Measurements from ENCODE around the gene ZNF860. TPM values are rescaled to one million over a fixed set of nuclear protein-coding genes. Genes with fewer than 3 reads are reported as not detected.
A peak's percentile ranks its signal among the peaks of the same experiment; 100 is the strongest.
"Not testable (repeated sequence)": the region's sequence is repeated elsewhere in the genome, so short reads cannot be mapped to it uniquely, and the experiment has no call there.

The ZNF860 gene
- total RNA-seq, 2 donors from 2014 or later: 1.0 to 2.6 TPM

- no peak for TF ChIP-seq CTCF (IDR thresholded peaks at IDR 0.05)
- no peak for TF ChIP-seq POLR2A (IDR thresholded peaks at IDR 0.05)
- WGBS, 2 donors: 77 to 85% methylated on average over 3 of the region's 3 CpGs
- Histone ChIP-seq H3K27ac (no peak overlapping the region), H3K9me3 (no peaks in the 10 kb centered on the region), H3K4me1 (no peaks in the 10 kb centered on the region), H3K27me3 (no peaks in the 10 kb centered on the region), H3K36me3 (replicated peaks in 1 of 2; ENCODE audit: insufficient read depth in 1 of 2, low read depth in 2 of 2) (no peaks in the 10 kb centered on the region), H3K4me3 (no peak overlapping the region)
- DNase-seq (no peak), ATAC-seq (no peak)
- intact Hi-C loops (cut with DNase I): no loop called here
Measured at GRCh38 chr3:32003380-32003779, 21.8 kb downstream of the ZNF860 start.

GRCh38 chr3:32004113-32004765, 22.7 kb downstream of the ZNF860 start:
- no peak for ATAC-seq
- no peak overlapping the region for H3K4me3 ChIP-seq
- no peaks in the 10 kb centered on the region for H3K9me3 ChIP-seq
- no peaks in the 10 kb centered on the region for H3K4me1 ChIP-seq
- H3K27me3 ChIP-seq: no peaks in the 10 kb centered on the region
- WGBS, 2 donors: 64 to 70% methylated on average over 5 of the region's 5 CpGs
- intact Hi-C loops (cut with DNase I): no loop called here
- TF ChIP-seq CTCF (IDR thresholded peaks at IDR 0.05): no peak
- TF ChIP-seq POLR2A (IDR thresholded peaks at IDR 0.05): no peak
- peak in 1 of 4 donors; percentile 16 for DNase-seq
- H3K27ac ChIP-seq: no peak overlapping the region
- H3K36me3 ChIP-seq (replicated peaks in 1 of 2; ENCODE audit: insufficient read depth in 1 of 2, low read depth in 2 of 2): no peaks in the 10 kb centered on the region

GRCh38 chr3:32009101-32009500, 27.6 kb downstream of the ZNF860 start:
- no peaks in the 10 kb centered on the region for H3K27me3 ChIP-seq
- intact Hi-C loops (cut with DNase I): no loop called here
- no peaks in the 10 kb centered on the region for H3K9me3 ChIP-seq
- WGBS, 2 donors: 90 to 92% methylated on average over 2 of the region's 2 CpGs
- DNase-seq (no peak), ATAC-seq (no peak)
- no peak for TF ChIP-seq CTCF (IDR thresholded peaks at IDR 0.05)
- no peak for TF ChIP-seq POLR2A (IDR thresholded peaks at IDR 0.05)
- no peaks in the 10 kb centered on the region for H3K36me3 ChIP-seq (replicated peaks in 1 of 2; ENCODE audit: insufficient read depth in 1 of 2, low read depth in 2 of 2)
- no peaks in the 10 kb centered on the region for H3K4me1 ChIP-seq
- no peak overlapping the region for H3K27ac ChIP-seq
- H3K4me3 ChIP-seq: no peak overlapping the region

GRCh38 chr3:32009957-32010356, 28.4 kb downstream of the ZNF860 start:
- no peak for ATAC-seq

GRCh38 chr3:32010699-32011098, 29.1 kb downstream of the ZNF860 start:
- ATAC-seq; H3K4me3 ChIP-seq; H3K36me3 ChIP-seq (replicated peaks in 1 of 2; ENCODE audit: insufficient read depth in 1 of 2, low read depth in 2 of 2); intact Hi-C loops (cut with DNase I); DNase-seq; H3K9me3 ChIP-seq; H3K27me3 ChIP-seq; H3K4me1 ChIP-seq; H3K27ac ChIP-seq: not testable (repeated sequence)
- 87 to 89% methylated on average over 7 of the region's 7 CpGs for whole genome bisulfite sequencing, 2 donors

More at GRCh38 chr3:32009957-32010356, 28.4 kb downstream of the ZNF860 start:
- DNase-seq: no peak
- H3K4me1 ChIP-seq: no peaks in the 10 kb centered on the region
- intact Hi-C loops (cut with DNase I): no loop called here
- H3K36me3 ChIP-seq (replicated peaks in 1 of 2; ENCODE audit: insufficient read depth in 1 of 2, low read depth in 2 of 2): no peaks in the 10 kb centered on the region
- no peaks in the 10 kb centered on the region for H3K9me3 ChIP-seq
- H3K4me3 ChIP-seq: no peak overlapping the region
- TF ChIP-seq CTCF (IDR thresholded peaks at IDR 0.05) (no peak), POLR2A (IDR thresholded peaks at IDR 0.05) (no peak)
- 77 to 82% methylated on average over 2 of the region's 2 CpGs for WGBS, 2 donors
- H3K27ac ChIP-seq: no peak overlapping the region
- H3K27me3 ChIP-seq: no peaks in the 10 kb centered on the region

- 91 to 96% methylated on average over 3 of the region's 3 CpGs for WGBS, 2 donors
- H3K36me3 ChIP-seq (replicated peaks in 1 of 2; ENCODE audit: insufficient read depth in 1 of 2, low read depth in 2 of 2); DNase-seq; H3K4me3 ChIP-seq; H3K27ac ChIP-seq; H3K4me1 ChIP-seq; H3K27me3 ChIP-seq; ATAC-seq; intact Hi-C loops (cut with DNase I); H3K9me3 ChIP-seq: not testable (repeated sequence)
Measured at GRCh38 chr3:32015638-32016037, 34.1 kb downstream of the ZNF860 start.

Measured in body of pancreas (tissue), 4 donors.